GM21447 (cell line): ENCODE results near the gene GALNTL6.
A peak's percentile ranks its signal among the peaks of the same experiment; 100 is the strongest.

Source experiments
- ATAC-seq: cut with Tn5 transposase; IDR thresholded peaks from one replicate; pipeline ENCODE4 v1.9.1; 2021; ENCODE audit not compliant: unreplicated experiment

GALNTL6 gene

GRCh38 chr4:171985129-171985528 is 171.9 kb downstream of the GALNTL6 start:
- no peak for ATAC-seq

DNA sequence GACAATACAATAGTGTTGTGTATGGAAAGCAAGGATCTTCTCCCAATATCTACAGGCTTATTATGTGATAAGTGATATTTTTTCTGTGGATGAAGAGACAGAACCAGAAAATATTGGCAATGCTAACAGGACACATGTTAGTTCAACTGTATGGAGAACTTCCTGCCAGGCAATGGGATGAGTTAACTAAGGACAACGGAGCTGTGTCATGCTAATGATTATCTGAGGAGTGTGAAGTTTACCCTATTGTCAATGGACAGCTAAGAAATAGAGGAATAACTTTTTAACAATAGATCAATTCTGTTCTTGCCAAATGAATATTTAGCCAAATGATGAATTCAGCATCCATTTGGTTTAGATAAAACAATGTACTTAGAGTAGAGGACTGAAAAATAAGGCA is 180.0 kb downstream of the GALNTL6 start:
- ATAC-seq = no peak

GRCh38 chr4:172007889-172008288 is 194.7 kb downstream of the GALNTL6 start:
- ATAC-seq = no peak

DNA sequence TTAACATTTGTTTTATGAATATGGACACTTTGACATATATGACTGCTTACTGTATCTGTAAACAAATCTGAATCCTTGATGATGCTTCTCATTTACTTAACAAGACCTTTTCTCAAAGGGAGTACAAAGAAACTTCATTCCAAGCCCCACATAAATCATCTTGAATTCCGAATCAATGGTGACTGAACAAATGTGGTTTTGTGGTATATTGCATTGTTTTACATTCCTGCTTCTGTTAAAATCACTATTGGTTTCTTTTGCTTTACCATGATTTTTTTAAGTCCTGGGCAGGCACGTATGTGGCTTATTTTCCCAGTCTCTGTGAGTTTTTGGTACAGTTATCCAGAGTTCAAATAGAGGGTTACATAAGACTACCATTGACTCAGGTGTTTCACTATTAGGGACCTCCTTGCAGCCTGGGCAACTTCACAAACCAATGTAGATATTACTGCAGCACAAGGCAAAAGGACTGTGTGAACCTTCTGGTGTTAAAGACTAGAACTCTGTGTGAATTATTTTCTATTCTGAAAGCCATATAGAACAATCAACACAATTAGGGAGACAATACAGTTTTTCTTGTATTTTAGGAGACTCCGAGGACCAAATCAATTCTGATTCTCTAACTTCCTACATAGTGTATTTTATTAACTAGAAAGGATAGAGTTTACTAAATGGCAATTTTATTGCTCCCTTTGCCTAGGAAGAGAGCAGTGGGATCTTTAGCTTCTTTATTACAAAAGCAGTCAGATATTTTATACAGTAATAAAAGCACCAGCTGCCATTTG is 196.4 kb downstream of the GALNTL6 start:
- no peak for ATAC-seq

GRCh38 chr4:172011196-172011595 is 198.0 kb downstream of the GALNTL6 start:
- no peak for ATAC-seq

GRCh38 chr4:172018358-172018757 is 205.2 kb downstream of the GALNTL6 start:
- ATAC-seq = no peak

- ATAC-seq = no peak
Measured at GRCh38 chr4:172035562-172035961, 222.4 kb downstream of the GALNTL6 start.

GRCh38 chr4:172040766-172041165 is 227.6 kb downstream of the GALNTL6 start:
- no peak for ATAC-seq

GRCh38 chr4:172042714-172043114 is 229.5 kb downstream of the GALNTL6 start:
- no peak for ATAC-seq

DNA sequence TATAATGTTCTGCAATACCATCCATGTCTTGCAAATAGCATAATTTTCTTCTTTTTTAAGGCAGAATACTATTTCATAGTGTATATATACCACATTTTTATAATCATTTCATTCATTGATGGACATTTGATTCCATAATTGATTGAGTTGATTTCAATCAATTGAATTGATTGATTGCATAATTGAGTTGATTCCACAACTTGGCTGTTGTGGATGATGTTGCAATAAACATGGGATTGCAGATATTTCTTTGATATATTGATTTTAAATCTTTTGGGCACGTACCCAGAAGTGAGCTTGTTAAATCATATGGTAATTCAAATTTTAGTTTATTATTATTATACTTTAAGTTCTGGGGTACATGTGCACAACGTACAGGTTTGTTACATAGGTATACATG is 232.8 kb downstream of the GALNTL6 start:
- ATAC-seq = no peak

GRCh38 chr4:172048666-172049065 is 235.5 kb downstream of the GALNTL6 start:
- ATAC-seq = no peak

DNA sequence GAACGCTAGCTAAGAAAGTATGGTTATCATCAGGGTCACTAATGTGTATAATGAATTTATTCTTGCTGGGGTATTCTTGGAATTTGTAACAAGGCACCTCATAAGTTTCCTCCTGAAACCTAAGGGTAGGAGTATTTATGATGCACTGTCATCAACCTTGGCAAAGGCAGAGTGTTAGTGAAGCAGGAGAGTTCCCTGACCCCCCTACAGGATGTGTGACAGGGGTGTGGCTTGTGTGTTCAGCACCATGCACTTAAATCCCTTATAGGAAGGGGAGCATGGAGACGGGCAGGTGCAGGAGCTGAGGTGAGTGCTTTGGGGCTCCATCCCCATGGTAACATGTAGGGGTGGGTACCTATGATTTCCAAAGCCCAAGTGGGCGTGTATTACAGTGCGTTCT is 237.7 kb downstream of the GALNTL6 start:
- ATAC-seq = no peak

- ATAC-seq = peak; percentile 95
Measured at GRCh38 chr4:172055046-172055445, 241.8 kb downstream of the GALNTL6 start.

- peak; percentile 18 for ATAC-seq
Measured at GRCh38 chr4:172055498-172055897, 242.3 kb downstream of the GALNTL6 start.

GRCh38 chr4:172061204-172061603 is 248.0 kb downstream of the GALNTL6 start:
- no peak for ATAC-seq

- no peak for ATAC-seq
Measured at GRCh38 chr4:172068506-172068905, 255.3 kb downstream of the GALNTL6 start.

DNA sequence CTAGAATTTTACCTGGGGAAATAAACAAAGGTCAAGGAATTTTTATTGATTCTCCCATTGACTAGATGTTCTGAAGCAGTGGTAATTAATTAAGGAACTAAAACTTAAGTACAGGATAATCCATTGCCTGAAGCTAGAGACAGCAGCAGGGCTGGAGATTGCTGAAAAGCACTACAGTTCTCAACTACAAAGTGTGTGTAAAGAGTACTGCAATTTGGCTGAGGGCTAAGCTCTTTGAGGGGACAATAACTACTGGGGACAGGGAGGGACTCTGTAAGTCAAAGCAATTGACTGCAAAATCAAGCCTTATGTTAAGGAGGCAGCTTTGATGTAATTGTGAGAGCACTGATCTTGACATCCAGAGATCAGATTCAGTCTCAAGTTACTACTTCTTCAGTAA is 260.4 kb downstream of the GALNTL6 start:
- no peak for ATAC-seq

GRCh38 chr4:172083272-172083671 is 270.1 kb downstream of the GALNTL6 start:
- ATAC-seq = no peak

GRCh38 chr4:172088556-172088955 is 275.4 kb downstream of the GALNTL6 start:
- no peak for ATAC-seq

DNA sequence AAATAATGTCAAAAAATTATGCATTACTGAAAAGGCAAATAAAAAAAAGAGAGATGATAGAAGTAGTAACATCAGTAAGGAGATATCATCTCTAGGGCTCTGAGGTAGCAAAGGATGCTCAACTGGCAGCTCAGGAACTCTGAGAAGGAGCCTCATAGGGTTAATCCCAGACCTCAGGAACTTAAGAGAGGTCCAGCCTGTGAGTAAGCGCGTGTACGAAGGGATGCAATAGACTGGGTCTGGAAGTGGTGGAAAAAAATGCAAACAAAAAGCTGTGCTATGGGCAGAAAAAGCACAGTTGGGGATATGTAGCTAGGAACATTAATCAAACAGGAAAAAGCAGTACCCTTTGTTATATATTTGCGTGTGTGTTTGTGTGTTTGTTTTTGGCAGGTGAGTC is 282.0 kb downstream of the GALNTL6 start:
- ATAC-seq = no peak

DNA sequence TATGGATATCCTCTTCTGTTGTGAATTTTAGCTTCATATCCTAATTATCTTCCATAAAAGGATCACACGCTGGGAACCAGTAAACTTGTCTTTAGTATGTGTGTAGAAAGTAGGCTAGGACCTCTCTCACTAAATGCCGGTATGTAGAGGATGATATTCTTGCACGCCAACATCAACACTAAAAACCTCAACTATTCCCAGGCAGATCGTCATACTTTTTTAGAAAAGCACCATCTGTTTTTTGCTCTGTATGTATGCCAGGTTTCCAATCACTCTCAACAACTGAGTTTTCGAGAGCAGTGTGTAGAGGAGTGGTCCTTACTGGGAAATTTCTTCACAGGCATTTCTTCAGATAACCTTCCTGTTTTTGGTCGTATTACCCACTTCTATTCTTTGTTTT is 283.6 kb downstream of the GALNTL6 start:
- ATAC-seq = no peak

DNA sequence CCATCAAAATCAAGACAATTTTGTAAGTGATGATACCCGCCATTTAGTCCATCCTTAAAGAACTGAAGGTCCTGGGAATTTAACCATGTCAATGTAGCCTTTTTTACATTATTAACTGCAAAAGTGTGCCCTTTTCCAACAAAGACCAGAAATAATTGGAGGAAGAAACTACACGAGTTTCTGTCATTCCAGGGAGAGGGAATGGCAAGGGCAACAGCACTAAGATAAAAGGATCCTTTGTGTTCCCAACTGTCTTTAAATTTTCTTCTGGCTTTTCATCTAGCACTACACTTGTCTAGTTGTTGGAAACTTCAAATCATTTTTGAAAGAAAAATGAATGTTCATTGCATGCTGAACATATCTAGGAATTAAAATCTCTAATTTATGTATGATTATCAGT is 286.2 kb downstream of the GALNTL6 start:
- ATAC-seq = no peak

DNA sequence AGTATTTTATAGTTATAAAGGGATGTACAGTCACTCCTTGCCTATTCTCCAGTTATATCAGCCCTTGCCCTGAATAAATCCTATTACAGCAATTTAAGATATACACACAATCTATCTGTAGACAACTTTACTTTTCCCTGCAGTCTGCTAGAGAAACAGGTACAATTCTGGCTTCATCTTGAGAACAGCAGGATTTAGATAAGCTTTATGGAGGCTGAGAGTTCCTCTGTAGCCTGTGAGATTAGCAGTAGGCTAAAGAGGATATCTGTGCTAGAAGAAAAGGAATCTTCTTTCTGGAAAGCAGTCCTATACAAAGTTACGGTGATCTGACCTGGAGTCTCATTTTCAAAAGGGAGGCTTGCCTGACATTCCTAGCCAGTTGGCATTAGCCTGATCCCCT is 290.3 kb downstream of the GALNTL6 start:
- ATAC-seq = no peak
